H1 (cell line): ENCODE measurements around the gene TMEM163. TPM values are rescaled to one million over a fixed set of nuclear protein-coding genes. Genes with fewer than 3 reads are reported as not detected.

Source experiments
- HDAC6 ChIP-seq: IDR thresholded peaks from one replicate; pipeline ENCODE4 v1.7.1; 2012; ENCODE audit warnings: low read depth, mild to moderate bottlenecking, inconsistent platforms, low read length, moderate library complexity
- MAFK ChIP-seq: IDR thresholded peaks from 2 replicates; pipeline ENCODE4 v1.6.1; 2012; ENCODE audit warnings: low read depth, mild to moderate bottlenecking, improper control_type of control experiment, low read length
- SIN3A ChIP-seq, 2 experiments: IDR thresholded peaks in 1 of 2; conservative IDR thresholded peaks in 1 of 2; 2 replicates each; pipeline ENCODE4 v1.6.1; 2011 to 2012; ENCODE audit warnings: low read length in 2 of 2, improper control_type of control experiment in 1 of 2, low read depth in 1 of 2, mild to moderate bottlenecking in 1 of 2
- SRF ChIP-seq: IDR thresholded peaks from 2 replicates; pipeline ENCODE4 v1.6.1; 2011; ENCODE audit warnings: mild to moderate bottlenecking, low read depth, low read length, moderate library complexity
- TAF7 ChIP-seq: optimal IDR thresholded peaks from 2 replicates; pipeline ENCODE3; 2011; ENCODE audit warnings: low read depth, mild to moderate bottlenecking, inconsistent platforms, low read length, moderate library complexity, borderline replicate concordance
- polyA plus RNA-seq, 7 experiments: library from polyadenylated mRNA; depleted of rRNA in 3 of 7; stranded (reverse) in 5 of 7; unstranded in 2 of 7; fragments of >200 nt in 5 of 7; fragments of 200-250 nt in 2 of 7; gene quantifications; 1 replicate in 5 of 7; 2 replicates in 1 of 7; 4 replicates in 1 of 7; pipeline versions ENCODE4 v1.2.1 to v1.2.3, GENCODE V29; 2011 to 2013; ENCODE audit warnings: missing spikeins in 2 of 7, mixed read lengths in 2 of 7
- total RNA-seq: library from RNA; stranded (reverse); fragmentation: NEBNext Ultra II Directional; extraction: Animal tissue kit (Norgen Biotek cat#: 25700); gene quantifications from 2 replicates; pipeline ENCODE4 v1.2.1, GENCODE V29; 2021

The TMEM163 gene
- total and polyA plus RNA-seq, 2 of the 8 experiments (the other 6 are each of a cell fraction or from before 2014, with no cell fraction given): 2.8 to 3.2 TPM

DNA sequence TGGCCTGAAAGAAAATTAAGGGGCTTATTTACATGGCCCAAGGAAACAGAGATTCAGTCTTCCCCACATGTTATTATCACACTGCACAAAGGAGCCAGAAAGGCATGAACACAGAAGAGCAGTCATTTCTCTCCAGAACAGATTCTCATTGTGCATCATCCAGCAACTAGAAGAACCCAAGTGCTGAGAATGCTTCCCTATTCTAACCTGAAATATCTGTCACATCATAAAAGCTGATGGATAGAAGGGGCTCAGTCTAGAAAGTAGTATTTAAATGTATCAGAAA is 145.8 kb downstream of the TMEM163 start (continued):
- no peak for TF ChIP-seq MAFK
- no peak for TF ChIP-seq TAF7
- no peak for TF ChIP-seq SRF
- no peak for TF ChIP-seq SIN3A (conservative IDR thresholded peaks at IDR 0.05 in 1 of 2, IDR thresholded peaks at IDR 0.05 in 1 of 2; ENCODE audit: low read depth in 1 of 2, low read length in 2 of 2)
- no peak for TF ChIP-seq HDAC6
